Natural killer cell (primary cell): Measurements from ENCODE around the gene GNAO1. TPM values are rescaled to one million over a fixed set of nuclear protein-coding genes. Genes with fewer than 3 reads are reported as not detected.

Experiments
- ATAC-seq, 3 donors: fragments of 150-1000 bp in 2 of 3; fragments of 200-7000 bp in 1 of 3; cut with Tn5 transposase; 1 replicate in 1 of 3; 2 replicates in 2 of 3; pipeline ENCODE4 v1.10.0; 2021; ENCODE audit warnings: mild to moderate bottlenecking in 2 of 3, moderate library complexity in 2 of 3
- DNase-seq, 2 donors: peaks; one replicate each; pipeline versions ENCODE4 v3.0.0 to v3.0.0-alpha.2; 2013 to 2021; ENCODE audit warnings: mixed read lengths in 1 of 2
- H3K27ac ChIP-seq: one replicate; pipeline ENCODE4 v1.5.1; 2013; ENCODE audit warnings: mild to moderate bottlenecking, low read length
- H3K27me3 ChIP-seq: one replicate; pipeline ENCODE4 v1.6.1; 2013; ENCODE audit warnings: low read length; ENCODE audit not compliant: control insufficient read depth, insufficient read depth
- H3K36me3 ChIP-seq: one replicate; pipeline ENCODE4 v1.6.1; 2013; ENCODE audit warnings: low read length; ENCODE audit not compliant: control insufficient read depth, insufficient read depth
- H3K4me1 ChIP-seq: one replicate; pipeline ENCODE4 v1.6.1; 2013; ENCODE audit warnings: low read length; ENCODE audit not compliant: control insufficient read depth, insufficient read depth
- H3K4me3 ChIP-seq: one replicate; pipeline ENCODE4 v1.5.1; 2013; ENCODE audit warnings: low read length
- H3K9me3 ChIP-seq: one replicate; pipeline ENCODE4 v1.6.1; 2013; ENCODE audit warnings: low read length; ENCODE audit not compliant: control insufficient read depth, insufficient read depth
- H3K27ac Mint-ChIP-seq, 2 donors: one replicate each; pipeline ENCODE4 v1.8.0; 2022; ENCODE audit warnings: mild to moderate bottlenecking in 2 of 2, mixed read lengths in 2 of 2, moderate library complexity in 1 of 2
- H3K27me3 Mint-ChIP-seq, 2 donors: one replicate each; pipeline ENCODE4 v1.8.0; 2022; ENCODE audit warnings: low read depth in 2 of 2, mixed read lengths in 2 of 2
- H3K36me3 Mint-ChIP-seq: one replicate; pipeline ENCODE4 v1.8.0; 2022; ENCODE audit warnings: mixed read lengths
- H3K4me1 Mint-ChIP-seq, 2 donors: one replicate each; pipeline ENCODE4 v1.8.0; 2022; ENCODE audit warnings: mixed read lengths in 2 of 2
- H3K4me3 Mint-ChIP-seq: one replicate; pipeline ENCODE4 v1.8.0; 2022; ENCODE audit warnings: mild to moderate bottlenecking, moderate library complexity, mixed read lengths
- H3K9me3 Mint-ChIP-seq, 2 donors: one replicate each; pipeline ENCODE4 v1.8.0; 2022; ENCODE audit warnings: mixed read lengths in 2 of 2
- WGBS: methylation state at CpG from one replicate; pipeline ENCODE4 v1.1.7; 2013; ENCODE audit warnings: missing lambda C conversion rate; ENCODE audit not compliant: insufficient coverage; 5-methylcytosine and 5-hydroxymethylcytosine counted together
- intact Hi-C: fragments of 100-400 bp; cut with micrococcal nuclease; formaldehyde crosslinking; loops from one replicate; pipeline ENCODE4 v1.14.2; 2022
- total RNA-seq, 4 donors: library from RNA; stranded (reverse); fragments of 120-200 nt in 1 of 4; gene quantifications; one replicate each; pipeline versions ENCODE4 v1.2.3 to v1.2.4, GENCODE V29; 2013 to 2022
- TF ChIP-seq, protein P1 (sequence below): fragments of 200-600 bp; IDR thresholded peaks from one replicate; pipeline ENCODE4 v1.8.0; 2022; ENCODE audit warnings: antibody characterized with exemption

The GNAO1 gene
- total RNA-seq, 3 donors from 2014 or later (not counting 1 experiment from before 2014, with no cell fraction given), result 0.45 to 4.6 (median 1.1) TPM

DNA sequence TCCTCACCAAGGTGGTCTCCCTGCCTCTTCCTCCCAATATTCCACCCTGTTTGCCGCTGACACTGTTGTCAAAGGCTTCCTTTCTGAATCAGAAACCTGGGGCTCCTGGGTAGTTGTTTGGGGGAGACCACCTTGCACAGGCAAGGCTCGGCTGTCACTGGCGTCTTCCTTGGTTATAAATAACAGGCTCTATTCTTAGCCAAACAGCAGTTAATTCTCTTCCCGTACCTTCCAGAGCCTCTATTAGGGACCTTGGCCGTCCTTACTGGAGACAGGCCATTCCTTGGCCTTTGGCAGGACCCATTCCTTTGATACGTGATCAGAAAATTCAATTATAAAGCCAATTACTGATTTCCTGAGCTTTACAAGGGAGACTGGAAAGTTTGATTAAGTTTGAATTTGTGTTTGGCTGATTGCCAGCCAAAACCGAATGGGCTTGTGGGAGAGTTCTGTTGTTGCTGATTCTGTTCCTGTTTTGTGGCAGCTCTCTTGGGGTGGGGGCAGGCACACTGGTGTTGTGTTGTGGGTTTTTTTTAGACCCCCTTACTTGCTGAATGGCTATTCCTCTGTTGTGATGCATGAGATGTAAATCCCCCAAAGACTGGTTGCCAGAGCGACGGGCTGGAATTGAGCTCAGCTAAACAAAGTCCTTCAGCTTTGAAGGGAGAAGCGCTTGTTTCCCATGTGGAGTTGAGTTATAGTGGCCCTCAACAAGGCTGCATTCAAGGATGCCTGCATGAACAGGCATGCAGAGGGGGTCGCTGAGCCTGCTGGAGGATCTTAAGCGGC, 104.6 kb downstream of the GNAO1 start:
- H3K4me3 Mint-ChIP-seq, result no peak overlapping the region
- WGBS, result 61% methylated on average over 11 of the region's 12 CpGs

DNA sequence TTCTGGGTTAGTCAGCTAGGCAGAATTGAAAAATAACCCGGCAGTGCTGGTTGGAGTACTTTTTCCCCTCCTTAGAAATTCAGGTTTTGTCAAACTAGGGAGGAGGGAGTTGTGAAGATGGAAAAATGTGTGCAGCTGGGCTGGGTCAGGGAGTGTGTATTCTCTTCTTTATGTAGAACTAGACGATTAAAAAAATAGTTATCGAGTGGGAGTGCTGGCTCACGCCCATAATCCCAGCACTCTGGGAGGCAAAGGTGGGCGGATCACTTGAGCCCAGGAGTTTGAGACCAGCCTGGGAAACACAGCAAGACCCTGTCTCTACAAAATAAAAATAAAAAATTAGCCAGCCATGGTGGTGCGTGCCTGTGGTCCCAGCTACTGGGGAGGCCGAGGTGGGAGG, 106.4 kb downstream of the GNAO1 start:
- Histone ChIP-seq H3K4me1 (no peaks in the 10 kb centered on the region), H3K27me3 (no peaks in the 10 kb centered on the region), H3K4me3 (no peak overlapping the region), H3K27ac (no peak overlapping the region), H3K36me3 (no peaks in the 10 kb centered on the region), H3K9me3 (no peaks in the 10 kb centered on the region)
- intact Hi-C loops, result no loop called here
- no peak overlapping the region for H3K27ac Mint-ChIP-seq
- H3K4me3 Mint-ChIP-seq, result no peak overlapping the region
- DNase-seq (no peak), ATAC-seq (no peak)
- no peaks in the 10 kb centered on the region for H3K9me3 Mint-ChIP-seq
- WGBS, result 91% methylated on average over 7 of the region's 7 CpGs
- H3K27me3 Mint-ChIP-seq, result peaks cover 0 to 10% of the 10 kb centered on the region in 2 donors
- TF ChIP-seq, protein P1, sequence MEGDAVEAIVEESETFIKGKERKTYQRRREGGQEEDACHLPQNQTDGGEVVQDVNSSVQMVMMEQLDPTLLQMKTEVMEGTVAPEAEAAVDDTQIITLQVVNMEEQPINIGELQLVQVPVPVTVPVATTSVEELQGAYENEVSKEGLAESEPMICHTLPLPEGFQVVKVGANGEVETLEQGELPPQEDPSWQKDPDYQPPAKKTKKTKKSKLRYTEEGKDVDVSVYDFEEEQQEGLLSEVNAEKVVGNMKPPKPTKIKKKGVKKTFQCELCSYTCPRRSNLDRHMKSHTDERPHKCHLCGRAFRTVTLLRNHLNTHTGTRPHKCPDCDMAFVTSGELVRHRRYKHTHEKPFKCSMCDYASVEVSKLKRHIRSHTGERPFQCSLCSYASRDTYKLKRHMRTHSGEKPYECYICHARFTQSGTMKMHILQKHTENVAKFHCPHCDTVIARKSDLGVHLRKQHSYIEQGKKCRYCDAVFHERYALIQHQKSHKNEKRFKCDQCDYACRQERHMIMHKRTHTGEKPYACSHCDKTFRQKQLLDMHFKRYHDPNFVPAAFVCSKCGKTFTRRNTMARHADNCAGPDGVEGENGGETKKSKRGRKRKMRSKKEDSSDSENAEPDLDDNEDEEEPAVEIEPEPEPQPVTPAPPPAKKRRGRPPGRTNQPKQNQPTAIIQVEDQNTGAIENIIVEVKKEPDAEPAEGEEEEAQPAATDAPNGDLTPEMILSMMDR, result no peak
- H3K36me3 Mint-ChIP-seq, result no peaks in the 10 kb centered on the region
- no peaks in the 10 kb centered on the region for H3K4me1 Mint-ChIP-seq

More for the DNA sequence above, 104.6 kb downstream of the GNAO1 start:
- Histone ChIP-seq H3K4me1 (no peaks in the 10 kb centered on the region), H3K9me3 (no peaks in the 10 kb centered on the region), H3K4me3 (no peak overlapping the region), H3K27me3 (no peaks in the 10 kb centered on the region), H3K36me3 (no peaks in the 10 kb centered on the region), H3K27ac (no peak overlapping the region)
- Mint-ChIP-seq H3K27ac (no peak overlapping the region), H3K9me3 (no peaks in the 10 kb centered on the region), H3K27me3 (peaks cover 0 to 10% of the 10 kb centered on the region in 2 donors), H3K36me3 (no peaks in the 10 kb centered on the region), H3K4me1 (no peaks in the 10 kb centered on the region)
- TF ChIP-seq, protein P1, result no peak
- no peak for ATAC-seq
- intact Hi-C loops, result no loop called here
- no peak for DNase-seq

DNA sequence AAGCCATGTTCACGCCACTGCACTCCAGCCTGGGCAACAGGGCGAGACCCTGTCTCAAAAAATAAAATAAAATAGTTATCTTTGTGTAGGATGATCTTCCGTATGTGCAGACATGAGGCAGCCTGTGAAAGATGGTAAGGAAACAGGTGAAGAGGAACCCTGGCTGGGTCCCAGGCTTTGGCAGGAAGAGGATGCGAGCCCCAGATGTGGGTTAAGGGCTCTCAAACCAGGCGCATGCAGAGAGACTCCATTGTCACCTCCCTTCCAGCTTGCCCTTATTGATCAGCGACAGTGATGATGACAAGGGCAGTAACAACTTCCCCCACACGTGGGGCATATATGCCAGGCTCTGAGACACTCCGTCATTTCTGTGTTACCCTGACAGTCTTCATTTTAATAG, 106.8 kb downstream of the GNAO1 start:
- H3K4me1 ChIP-seq, result no peaks in the 10 kb centered on the region
- H3K4me3 Mint-ChIP-seq, result no peak overlapping the region
- no peak for DNase-seq
- H3K4me1 Mint-ChIP-seq, result no peaks in the 10 kb centered on the region
- H3K9me3 Mint-ChIP-seq, result no peaks in the 10 kb centered on the region
- no peak overlapping the region for H3K27ac ChIP-seq
- peaks cover 0 to 10% of the 10 kb centered on the region in 2 donors for H3K27me3 Mint-ChIP-seq
- H3K27ac Mint-ChIP-seq, result no peak overlapping the region
- H3K36me3 ChIP-seq, result no peaks in the 10 kb centered on the region
- TF ChIP-seq, protein P1, result no peak
- intact Hi-C loops, result no loop called here
- H3K4me3 ChIP-seq, result no peak overlapping the region
- H3K27me3 ChIP-seq, result no peaks in the 10 kb centered on the region
- ATAC-seq, result no peak
- H3K9me3 ChIP-seq, result no peaks in the 10 kb centered on the region
- WGBS, result 55% methylated on average over 6 of the region's 8 CpGs
- H3K36me3 Mint-ChIP-seq, result no peaks in the 10 kb centered on the region
